HCT116 (cell line): ENCODE data around the gene KSR1. TPM values are rescaled to one million over a fixed set of nuclear protein-coding genes. Genes with fewer than 3 reads are reported as not detected.
A peak's percentile ranks its signal among the peaks of the same experiment; 100 is the strongest.

Experiments used
- ATAC-seq: fragments of 200-7000 bp; cut with Tn5 transposase; 2 replicates; pipeline ENCODE4 v1.9.1; 2020; ENCODE audit warnings: mild to moderate bottlenecking, moderate library complexity
- BruUV-seq: library from RNA; stranded (reverse); fragments of 400-500 nt; replicated peaks from 2 replicates; lab custom pipeline; 2021; lab: Mats Ljungman, UMichigan
- CTCF ChIA-PET: fragments of 300-600 bp; sonication (Branson Sonifier 250); formaldehyde crosslinking; loops from one replicate; lab custom pipeline; 2021; ENCODE audit warnings: antibody characterized with exemption; lab: Charles Lee
- POLR2A ChIA-PET: fragments of 300-600, 350-600 bp; sonication (Branson Sonifier 250); formaldehyde crosslinking; loops from one replicate; lab custom pipeline; 2021; ENCODE audit warnings: antibody characterized with exemption; lab: Charles Lee
- RAD21 ChIA-PET, 2 experiments: fragments of 300-600 bp; sonication (Branson Sonifier 250); formaldehyde crosslinking; loops; one replicate each; lab custom pipeline; 2023; ENCODE audit warnings: low total read pairs in 2 of 2; ENCODE audit not compliant: uncharacterized antibody in 2 of 2, unreplicated experiment in 2 of 2, low non-redundant PET in 1 of 2; lab: Charles Lee
- DNase-seq: peaks from one replicate; pipeline ENCODE4 v3.0.0-alpha.2; 2010; ENCODE audit warnings: low read depth, low spot score
- H2AFZ ChIP-seq: fragments of 200-600 bp; shearing (Covaris generic), sonication (generic); 2 replicates; pipeline ENCODE4 v1.6.1; 2017; ENCODE audit warnings: low read depth, mixed run types, mixed read lengths, antibody characterized with exemption, low read length; ENCODE audit not compliant: poor library complexity, severe bottlenecking
- H3K27ac ChIP-seq: 2 replicates; pipeline ENCODE4 v1.5.1; 2012; ENCODE audit warnings: low read depth, low read length
- H3K27me3 ChIP-seq: fragments of 200-600 bp; sonication (generic); 2 replicates; pipeline ENCODE4 v1.6.1; 2016; ENCODE audit warnings: mixed run types, low read length, mixed read lengths; ENCODE audit not compliant: insufficient read depth
- H3K36me3 ChIP-seq, 2 experiments: fragments of 200-500 bp in 1 of 2; fragments of 200-600 bp in 1 of 2; sonication (Bioruptor generic) in 1 of 2; sonication (generic) in 1 of 2; 2 replicates each; pipeline versions ENCODE4 v1.5.1 to v1.6.1; 2014 to 2016; ENCODE audit warnings: low read length in 2 of 2, inconsistent platforms in 1 of 2, mixed read lengths in 1 of 2, mixed run types in 1 of 2; ENCODE audit not compliant: insufficient read depth in 2 of 2, control insufficient read depth in 1 of 2
- H3K4me1 ChIP-seq, 2 experiments: fragments of 200-600 bp in 1 of 2; sonication (generic) in 1 of 2; 2 replicates each; pipeline versions ENCODE4 v1.5.1 to v1.6.1; 2012 to 2017; ENCODE audit warnings: low read length in 2 of 2, inconsistent platforms in 1 of 2, mild to moderate bottlenecking in 1 of 2, mixed read lengths in 1 of 2, mixed run types in 1 of 2, moderate library complexity in 1 of 2; ENCODE audit not compliant: insufficient read depth in 2 of 2, control insufficient read depth in 1 of 2
- H3K4me2 ChIP-seq: fragments of 200-600 bp; sonication (generic); 2 replicates; pipeline ENCODE4 v1.6.1; 2017; ENCODE audit warnings: mixed run types, low read length, mixed read lengths
- H3K4me3 ChIP-seq, 2 experiments: fragments of 200-600 bp in 1 of 2; sonication (generic) in 1 of 2; replicated peaks in 1 of 2; 2 replicates each; pipeline ENCODE4 v1.5.1; 2011 to 2016; ENCODE audit warnings: low read length in 2 of 2, control low read depth in 1 of 2, low read depth in 1 of 2, mild to moderate bottlenecking in 1 of 2, mixed read lengths in 1 of 2, mixed run types in 1 of 2
- H3K79me2 ChIP-seq: fragments of 200-600 bp; sonication (generic); 2 replicates; pipeline ENCODE4 v1.6.1; 2017; ENCODE audit warnings: mild to moderate bottlenecking, mixed run types, low read length, moderate library complexity, mixed read lengths; ENCODE audit not compliant: insufficient read depth
- H3K9ac ChIP-seq: fragments of 200-600 bp; sonication (generic); 2 replicates; pipeline ENCODE4 v1.6.1; 2016; ENCODE audit warnings: low read length, mixed read lengths
- H3K9me2 ChIP-seq: fragments of 200-600 bp; sonication (generic), shearing (Covaris generic); 2 replicates; pipeline ENCODE4 v1.6.1; 2017; ENCODE audit warnings: mixed run types, mild to moderate bottlenecking, moderate library complexity; ENCODE audit not compliant: insufficient read depth
- H3K9me3 ChIP-seq, 2 experiments: fragments of 200-500 bp in 1 of 2; fragments of 200-600 bp in 1 of 2; sonication (Bioruptor generic) in 1 of 2; sonication (generic) in 1 of 2; 2 replicates each; pipeline ENCODE4 v1.6.1; 2014 to 2017; ENCODE audit warnings: low read length in 2 of 2, mixed read lengths in 2 of 2, inconsistent platforms in 1 of 2, low read depth in 1 of 2, mild to moderate bottlenecking in 1 of 2, mixed run types in 1 of 2, moderate library complexity in 1 of 2; ENCODE audit not compliant: control insufficient read depth in 1 of 2, insufficient read depth in 1 of 2
- H4K20me1 ChIP-seq: fragments of 200-600 bp; sonication (generic), shearing (Covaris generic); 2 replicates; pipeline ENCODE4 v1.6.1; 2017; ENCODE audit warnings: mixed run types, mild to moderate bottlenecking, moderate library complexity; ENCODE audit not compliant: insufficient read depth
- ATF3 ChIP-seq: IDR thresholded peaks from 2 replicates; pipeline ENCODE4 v1.6.1; 2012
- CBX3 ChIP-seq: IDR thresholded peaks from 2 replicates; pipeline ENCODE4 v1.6.1; 2012; ENCODE audit warnings: low read depth
- CEBPB ChIP-seq: IDR thresholded peaks from 2 replicates; pipeline ENCODE4 v1.6.1; 2012; ENCODE audit warnings: low read depth
- CTCF ChIP-seq, 3 experiments: fragments of 200-600 bp in 1 of 3; sonication (generic) in 1 of 3; IDR thresholded peaks in 2 of 3; conservative IDR thresholded peaks in 1 of 3; 2 replicates each; pipeline ENCODE4 v1.5.1; 2012 to 2017; ENCODE audit warnings: low read depth in 2 of 3, low read length in 2 of 3, antibody characterized with exemption in 1 of 3, borderline replicate concordance in 1 of 3, control low read depth in 1 of 3, mild to moderate bottlenecking in 1 of 3, mixed read lengths in 1 of 3, mixed run types in 1 of 3, moderate library complexity in 1 of 3; ENCODE audit not compliant: insufficient read depth in 1 of 3
- EGR1 ChIP-seq: IDR thresholded peaks from 2 replicates; pipeline ENCODE4 v1.6.1; 2012; ENCODE audit warnings: low read depth
- ELF1 ChIP-seq: IDR thresholded peaks from 2 replicates; pipeline ENCODE4 v1.6.1; 2012; ENCODE audit warnings: low read depth, borderline replicate concordance
- EZH2 ChIP-seq: fragments of 200-600 bp; sonication (generic); IDR thresholded peaks from 2 replicates; pipeline ENCODE4 v1.6.1; 2017; ENCODE audit warnings: antibody characterized with exemption, mixed run types
- EZH2phosphoT487 ChIP-seq: fragments of 200-600 bp; IDR thresholded peaks from 2 replicates; pipeline ENCODE4 v1.6.1; 2018; ENCODE audit warnings: antibody characterized with exemption, borderline replicate concordance
- FOSL1 ChIP-seq: IDR thresholded peaks from 2 replicates; pipeline ENCODE4 v1.6.1; 2012; ENCODE audit warnings: low read depth
- JUND ChIP-seq: IDR thresholded peaks from 2 replicates; pipeline ENCODE4 v1.6.1; 2012
- POLR2A ChIP-seq: IDR thresholded peaks from 2 replicates; pipeline ENCODE4 v1.7.0; 2011; ENCODE audit warnings: borderline replicate concordance; ENCODE audit not compliant: insufficient read depth, insufficient read length; ENCODE audit errors: extremely low read depth
- POLR2AphosphoS5 ChIP-seq: IDR thresholded peaks from 2 replicates; pipeline ENCODE4 v1.6.1; 2011; ENCODE audit warnings: mild to moderate bottlenecking, low read depth, low read length, moderate library complexity
- RAD21 ChIP-seq: IDR thresholded peaks from 2 replicates; pipeline ENCODE4 v1.6.1; 2012; ENCODE audit warnings: low read depth, mild to moderate bottlenecking
- REST ChIP-seq: IDR thresholded peaks from 2 replicates; pipeline ENCODE4 v1.6.1; 2012; ENCODE audit warnings: low read depth
- SP1 ChIP-seq: IDR thresholded peaks from 2 replicates; pipeline ENCODE4 v1.6.1; 2012; ENCODE audit warnings: low read depth
- SRF ChIP-seq: IDR thresholded peaks from 2 replicates; pipeline ENCODE4 v1.6.1; 2012; ENCODE audit warnings: low read depth
- TCF7L2 ChIP-seq: IDR thresholded peaks from 2 replicates; pipeline ENCODE4 v1.7.0; 2011; ENCODE audit warnings: borderline replicate concordance, inconsistent platforms; ENCODE audit not compliant: insufficient read depth, insufficient read length; ENCODE audit errors: extremely low read depth
- YY1 ChIP-seq: IDR thresholded peaks from 2 replicates; pipeline ENCODE4 v1.6.1; 2011; ENCODE audit warnings: low read length, low read depth, moderate library complexity, mild to moderate bottlenecking; ENCODE audit not compliant: insufficient replicate concordance; ENCODE audit errors: extremely low read depth
- ZBTB33 ChIP-seq: IDR thresholded peaks from 2 replicates; pipeline ENCODE4 v1.6.1; 2011; ENCODE audit warnings: mild to moderate bottlenecking, low read length, moderate library complexity; ENCODE audit not compliant: insufficient replicate concordance; ENCODE audit errors: extremely low read depth
- ZFX ChIP-seq: fragments of 450-650 bp; IDR thresholded peaks from 2 replicates; pipeline ENCODE4 v1.6.1; 2017
- ZNF274 ChIP-seq: fragments of 200-500 bp; sonication (Bioruptor generic); IDR thresholded peaks from 2 replicates; pipeline ENCODE4 v1.6.1; 2014; ENCODE audit warnings: mild to moderate bottlenecking, low read depth, low read length, inconsistent platforms
- intact Hi-C: fragments of 100-400 bp; cut with micrococcal nuclease; formaldehyde crosslinking; loops from 2 replicates; pipeline ENCODE4 v1.10.0; 2022
- total RNA-seq: library from RNA; stranded (reverse); gene quantifications from one replicate; pipeline ENCODE4 v1.2.1, GENCODE V29; 2021; ENCODE audit not compliant: unreplicated experiment

Gene KSR1
- total RNA-seq, 1 experiment from 2014 or later, result 16.5 TPM

GRCh38 chr17:27578718-27579085 lies 122.5 kb downstream of the KSR1 start:
- intact Hi-C loops, result no loop called here
- RAD21 ChIA-PET, result interaction anchor here in 1 of 2 experiments (1.1 kb wide), 1 partner anchor 123 kb away, joined by 3 read pairs; the partner anchor contains the start of gene KSR1
- TF ChIP-seq YY1 (no peak), SP1 (peak; percentile 51; the same call in 1 of the 2 replicates), EZH2phosphoT487 (no peak), REST (no peak), SRF (no peak), FOSL1 (peak; percentile 84), CTCF (IDR thresholded peaks at IDR 0.05 in 2 of 3, conservative IDR thresholded peaks at IDR 0.05 in 1 of 3; ENCODE audit: borderline replicate concordance in 1 of 3, insufficient read depth in 1 of 3, low read depth in 2 of 3, low read length in 2 of 3) (peak in 2 of 3 experiments; percentile 24 to 46; a peak in 3 of 6 replicates), CBX3 (peak; percentile 42; the same call in 1 of the 2 replicates), EZH2 (no peak), ZFX (no peak), ELF1 (no peak), POLR2AphosphoS5 (no peak), ZNF274 (no peak), ATF3 (no peak), RAD21 (0 out of 2 replicates have a peak, but pooled peaks have one; percentile 5), POLR2A (no peak), CEBPB (no peak), ZBTB33 (no peak), EGR1 (0 out of 2 replicates have a peak, but pooled peaks have one; percentile 31), TCF7L2 (peak; percentile 81), JUND (peak; percentile 82)

More at GRCh38 chr17:27578718-27579085, 122.5 kb downstream of the KSR1 start:
- ChIA-PET CTCF (interaction anchor here (0.6 to 1.3 kb wide), 5 partner anchors 21 to 342 kb away, joined by 3 to 9 read pairs (median 3); no protein-coding TSS in a partner anchor), POLR2A (interaction anchor here (1.0 to 1.1 kb wide), 2 partner anchors 15 to 18 kb away, joined by 3 to 5 read pairs; no protein-coding TSS in a partner anchor)
- peaks cover 51 to 66% of the 10 kb centered on the region in 2 experiments for H3K4me1 ChIP-seq
- no peak for DNase-seq
- no peak overlapping the region for H2AFZ ChIP-seq
- no peaks in the 10 kb centered on the region for H3K9me3 ChIP-seq
- BruUV-seq, result no TSS peak
- H3K36me3 ChIP-seq, result no peaks in the 10 kb centered on the region
- H3K79me2 ChIP-seq, result no peaks in the 10 kb centered on the region
- peak overlapping the region; percentile 63 for H3K4me2 ChIP-seq
- H3K9ac ChIP-seq, result peak overlapping the region; percentile 40
- no peaks in the 10 kb centered on the region for H4K20me1 ChIP-seq
- H3K9me2 ChIP-seq, result no peaks in the 10 kb centered on the region
- ATAC-seq, result peak; percentile 85
- peak overlapping the region in 1 of 2 experiments; percentile 9; a peak in 2 of 4 replicates for H3K4me3 ChIP-seq
- H3K27me3 ChIP-seq, result no peaks in the 10 kb centered on the region
- H3K27ac ChIP-seq, result peak overlapping the region; percentile 53
